Body of pancreas (tissue), 4 donors: Measurements from ENCODE around the gene REXO4.

Source experiments
- POLR2A ChIP-seq, 3 donors: fragments of 450-650 bp; IDR thresholded peaks; one replicate each; pipeline ENCODE4 v1.6.1; 2016; ENCODE audit warnings: antibody characterized with exemption in 3 of 3, mild to moderate bottlenecking in 2 of 3
- TF ChIP-seq, protein P1 (sequence below), 7 experiments: fragments of 450-650 bp in 4 of 7; fragments of 200-600 bp in 3 of 7; sonication (generic) in 3 of 7; IDR thresholded peaks; one replicate each; pipeline ENCODE4 v1.5.1; 2016 to 2019; ENCODE audit warnings: antibody characterized with exemption in 7 of 7

DNA sequence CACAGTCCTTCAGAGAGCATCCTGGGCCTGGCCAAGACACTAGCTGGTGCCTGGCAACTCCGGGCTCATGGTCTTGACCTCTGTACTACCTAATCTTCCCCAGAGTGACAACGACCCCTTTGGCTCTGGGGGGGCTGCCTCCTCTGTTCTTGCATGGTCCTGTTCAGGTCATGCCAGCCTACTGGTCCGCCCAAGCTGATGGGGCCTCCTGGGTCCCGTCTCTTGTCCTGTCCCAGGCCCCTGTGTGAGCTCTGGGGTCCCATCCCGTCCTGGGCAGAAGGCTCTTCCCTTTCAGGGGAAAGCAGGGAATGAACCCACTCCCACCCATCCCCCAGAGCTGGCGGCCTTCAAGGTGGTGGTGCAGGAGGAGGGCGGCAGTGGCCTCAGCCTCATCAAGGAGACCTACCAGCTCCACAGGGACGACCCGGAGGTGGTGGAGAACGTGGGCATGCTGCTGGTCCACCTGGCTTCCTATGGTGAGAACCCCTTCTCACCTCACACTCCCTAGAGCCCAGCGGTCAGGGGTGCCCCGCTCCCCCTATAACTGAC is 13.3 kb downstream of the REXO4 start:
- TF ChIP-seq, protein P1, sequence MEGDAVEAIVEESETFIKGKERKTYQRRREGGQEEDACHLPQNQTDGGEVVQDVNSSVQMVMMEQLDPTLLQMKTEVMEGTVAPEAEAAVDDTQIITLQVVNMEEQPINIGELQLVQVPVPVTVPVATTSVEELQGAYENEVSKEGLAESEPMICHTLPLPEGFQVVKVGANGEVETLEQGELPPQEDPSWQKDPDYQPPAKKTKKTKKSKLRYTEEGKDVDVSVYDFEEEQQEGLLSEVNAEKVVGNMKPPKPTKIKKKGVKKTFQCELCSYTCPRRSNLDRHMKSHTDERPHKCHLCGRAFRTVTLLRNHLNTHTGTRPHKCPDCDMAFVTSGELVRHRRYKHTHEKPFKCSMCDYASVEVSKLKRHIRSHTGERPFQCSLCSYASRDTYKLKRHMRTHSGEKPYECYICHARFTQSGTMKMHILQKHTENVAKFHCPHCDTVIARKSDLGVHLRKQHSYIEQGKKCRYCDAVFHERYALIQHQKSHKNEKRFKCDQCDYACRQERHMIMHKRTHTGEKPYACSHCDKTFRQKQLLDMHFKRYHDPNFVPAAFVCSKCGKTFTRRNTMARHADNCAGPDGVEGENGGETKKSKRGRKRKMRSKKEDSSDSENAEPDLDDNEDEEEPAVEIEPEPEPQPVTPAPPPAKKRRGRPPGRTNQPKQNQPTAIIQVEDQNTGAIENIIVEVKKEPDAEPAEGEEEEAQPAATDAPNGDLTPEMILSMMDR (IDR thresholded peaks at IDR 0.05): no peak
- TF ChIP-seq POLR2A (IDR thresholded peaks at IDR 0.05): no peak
